Kasumi-1 (cell line): Measurements from ENCODE around the gene LYST.
"Not testable (repeated sequence)": the region's sequence is repeated elsewhere in the genome, so short reads cannot be mapped to it uniquely, and the experiment has no call there.

ENCODE experiments used
- DNase-seq, 2 experiments: peaks; one replicate each; lab custom pipeline; 2025; lab: John Stamatoyannopoulos, UW

Gene LYST

DNA sequence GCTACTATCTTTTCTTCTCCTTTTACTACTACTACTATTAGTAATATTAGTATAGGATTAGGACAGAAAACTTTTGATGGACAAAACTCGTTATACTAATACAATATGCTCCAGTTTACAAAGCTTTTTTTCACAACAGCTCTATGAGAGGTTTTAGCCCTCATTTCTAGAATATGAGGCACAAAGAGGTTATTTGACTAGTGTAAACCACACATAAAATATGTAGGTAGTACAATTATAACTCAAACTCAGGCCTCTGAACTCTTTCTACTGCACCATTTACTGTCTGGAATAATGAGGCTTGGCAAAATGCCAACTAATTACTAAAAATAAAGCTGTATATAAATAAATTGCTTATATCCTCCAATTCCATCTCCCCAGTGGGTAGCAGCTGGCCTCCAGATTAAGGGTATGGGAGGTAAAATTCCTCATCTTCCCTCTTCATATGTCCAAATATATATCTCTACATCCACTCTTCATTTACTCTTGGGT, 99.9 kb downstream of the LYST start:
- no peak for DNase-seq

DNA sequence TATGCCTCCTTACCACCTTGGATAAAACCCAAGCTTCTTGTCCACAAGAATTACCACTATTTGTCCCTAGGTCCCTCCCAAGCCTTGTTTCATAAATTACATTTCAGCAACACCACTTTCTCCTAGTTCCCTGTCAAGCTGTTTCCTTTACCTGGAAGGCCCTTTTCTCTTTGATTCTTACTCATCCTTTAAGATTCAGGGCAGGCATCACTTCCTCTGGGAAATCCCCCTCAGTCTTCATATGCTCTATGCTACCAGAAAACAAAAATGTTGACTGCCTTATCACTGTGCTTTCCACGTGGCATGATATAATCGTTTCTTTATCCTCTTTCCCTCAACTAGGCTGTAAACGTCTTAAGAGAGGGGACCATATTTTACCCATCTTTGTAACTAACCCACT, 102.7 kb downstream of the LYST start:
- no peak for DNase-seq

- DNase-seq: no peak
These were observed 107.4 kb downstream of the LYST start for GRCh38 chr1:235759336-235759735.

DNA sequence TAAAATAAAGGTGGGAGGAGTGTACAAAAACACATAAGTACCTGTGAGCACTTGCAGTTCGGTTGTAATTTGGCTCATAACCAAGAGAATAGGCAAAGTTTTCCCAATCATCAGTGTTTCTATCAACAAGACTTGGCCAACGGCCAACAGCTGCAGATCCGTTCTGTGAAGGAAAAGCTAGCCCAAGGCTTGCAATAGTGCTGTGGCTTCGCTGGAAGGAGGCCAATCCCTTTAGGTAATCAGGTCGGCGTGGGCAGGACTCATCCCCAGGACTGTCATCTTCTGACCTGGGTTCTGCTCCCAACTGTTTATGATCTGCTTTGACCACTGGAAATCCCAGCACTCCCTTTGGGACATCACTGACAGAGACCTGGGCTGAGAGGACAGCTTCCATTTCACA, 107.8 kb downstream of the LYST start:
- DNase-seq: no peak

DNA sequence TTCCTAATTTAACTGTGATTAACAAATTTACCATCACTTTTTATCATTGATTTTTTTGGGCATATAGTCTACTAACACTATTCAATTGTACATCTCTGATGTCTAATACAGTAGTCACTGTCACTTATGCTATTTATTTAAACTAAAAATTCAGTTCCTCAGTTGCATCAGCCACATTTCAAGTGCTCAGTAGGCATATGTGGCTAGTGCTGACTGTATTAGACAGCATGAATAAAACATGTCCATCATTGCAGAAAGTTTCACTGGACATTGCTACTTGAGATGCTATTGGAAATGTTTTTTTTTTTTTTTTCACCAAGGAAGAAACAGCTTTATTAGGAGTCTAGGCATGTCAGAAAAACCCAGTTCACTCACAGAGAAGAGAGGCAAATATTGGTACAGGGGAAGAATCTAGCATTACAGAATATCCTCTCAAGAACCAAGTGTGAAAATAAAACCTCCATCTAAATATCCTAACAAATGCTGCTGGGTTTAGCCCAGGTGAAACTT, 109.1 kb downstream of the LYST start:
- no peak for DNase-seq

DNA sequence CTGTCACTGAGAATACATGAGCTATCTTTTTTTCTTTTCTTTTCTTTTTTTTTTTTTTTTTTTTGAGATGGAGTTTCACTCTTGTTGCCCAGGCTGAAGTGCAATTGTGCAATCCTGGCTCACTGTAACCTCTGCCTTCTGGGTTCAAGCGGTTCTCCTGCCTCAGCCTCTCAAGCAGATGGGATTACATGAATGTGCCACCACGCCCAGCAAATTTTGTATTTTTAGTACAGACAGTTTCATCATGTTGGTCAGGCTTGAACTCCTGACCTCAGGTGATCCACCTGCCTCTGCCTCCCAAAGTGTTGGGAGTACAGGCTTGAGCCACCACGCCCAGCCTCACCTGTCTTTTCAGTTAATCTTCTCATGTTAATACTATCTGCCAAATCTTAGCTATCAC, 112.5 kb downstream of the LYST start:
- not testable (repeated sequence) for DNase-seq

- no peak for DNase-seq
These were observed 116.9 kb downstream of the LYST start for GRCh38 chr1:235749755-235750300.

DNA sequence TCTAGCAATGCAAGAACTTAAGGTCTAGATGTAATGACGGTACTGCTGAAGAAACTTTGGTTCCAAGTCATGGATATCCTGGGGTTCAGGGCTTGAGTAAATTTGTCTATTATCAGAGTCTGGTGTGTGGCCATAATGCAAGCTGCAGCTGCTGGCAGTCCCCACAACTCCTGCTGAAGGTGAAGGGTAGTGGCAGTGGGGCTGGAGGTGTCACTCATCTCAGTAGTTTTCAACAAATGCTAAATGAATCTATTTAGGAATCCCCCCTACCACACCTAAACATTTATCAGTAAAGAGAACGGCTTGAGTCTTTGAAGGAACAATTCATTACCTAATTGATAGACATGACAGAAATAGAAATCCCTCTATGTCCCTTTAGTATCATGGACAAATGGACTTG, 118.0 kb downstream of the LYST start:
- DNase-seq: no peak

DNA sequence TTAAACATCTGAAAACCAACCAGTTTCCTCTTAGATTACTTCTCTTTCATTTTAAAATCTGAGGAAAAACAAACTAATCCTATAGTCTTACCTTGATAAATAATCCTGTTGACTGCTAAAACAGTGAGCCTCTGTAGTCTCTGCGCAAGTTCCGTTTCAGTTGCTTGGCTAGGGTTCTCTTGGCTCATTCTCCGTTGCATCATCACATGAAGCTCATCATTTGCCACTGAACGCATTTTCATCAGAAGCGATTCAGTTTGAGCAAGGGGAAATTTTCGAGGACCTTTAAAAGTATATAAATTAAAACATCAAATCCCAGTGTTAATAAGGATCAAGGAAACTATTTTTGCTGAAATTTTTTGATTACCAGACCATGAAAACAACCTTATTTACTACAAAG, 120.5 kb downstream of the LYST start:
- no peak for DNase-seq

DNA sequence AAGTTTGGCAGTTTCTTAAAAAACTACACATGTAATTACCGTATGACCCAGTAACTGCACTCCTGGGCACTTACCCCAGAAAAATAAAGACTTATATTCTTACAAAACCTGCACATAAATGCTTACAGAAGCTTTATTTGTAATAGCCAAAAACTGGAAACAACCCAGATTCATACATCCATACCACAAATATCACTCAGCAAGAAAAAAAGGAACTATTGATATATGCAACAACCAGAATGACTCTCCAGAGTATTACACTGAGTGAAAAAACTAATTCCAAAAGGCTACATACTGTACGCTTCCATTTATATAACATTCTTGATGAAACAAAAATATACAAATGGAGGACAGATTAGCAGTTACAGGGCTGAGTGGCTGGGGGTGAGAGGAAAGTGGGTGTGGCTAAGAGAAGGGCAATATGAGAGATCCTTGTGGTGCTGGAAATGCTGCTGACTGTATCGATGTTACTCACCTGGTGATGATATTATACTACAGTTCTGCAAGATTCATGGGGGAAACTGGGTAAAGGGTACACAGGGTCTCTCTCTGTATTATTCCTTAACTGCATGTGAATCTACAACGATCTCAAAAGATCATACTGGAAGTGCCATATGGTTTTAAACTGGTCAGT, 121.1 kb downstream of the LYST start:
- DNase-seq: no peak

DNA sequence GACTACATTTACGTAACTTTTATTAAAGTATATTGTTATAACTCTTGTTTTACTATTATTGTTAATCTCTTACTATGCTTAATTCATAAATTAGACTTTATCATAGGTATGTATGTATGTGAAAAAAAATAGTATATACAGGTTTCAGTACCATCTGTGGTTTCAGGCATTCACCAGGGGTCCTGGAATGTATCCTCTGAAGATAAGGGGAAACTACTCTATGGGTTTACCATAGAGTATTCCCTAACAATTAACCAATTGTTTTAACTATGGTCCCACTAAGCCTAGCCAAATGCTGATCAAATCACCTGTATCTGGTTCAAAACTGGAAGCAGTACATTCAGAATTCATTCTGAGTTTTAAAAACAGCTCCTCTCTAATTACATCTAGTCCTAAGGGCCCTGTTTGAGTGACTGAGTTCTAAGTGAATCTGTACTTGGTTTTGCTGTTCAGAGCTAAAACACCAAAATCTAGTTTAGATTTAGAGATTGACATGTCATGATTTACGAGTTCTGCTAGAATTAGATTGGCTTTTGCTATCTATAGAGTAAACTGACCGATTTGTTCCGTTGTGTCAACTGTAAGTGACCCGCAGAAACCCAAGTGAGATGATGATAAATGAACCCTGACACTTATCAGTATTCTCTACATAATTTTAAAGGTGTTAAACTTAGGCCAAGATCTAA, 123.6 kb downstream of the LYST start:
- DNase-seq: no peak

DNA sequence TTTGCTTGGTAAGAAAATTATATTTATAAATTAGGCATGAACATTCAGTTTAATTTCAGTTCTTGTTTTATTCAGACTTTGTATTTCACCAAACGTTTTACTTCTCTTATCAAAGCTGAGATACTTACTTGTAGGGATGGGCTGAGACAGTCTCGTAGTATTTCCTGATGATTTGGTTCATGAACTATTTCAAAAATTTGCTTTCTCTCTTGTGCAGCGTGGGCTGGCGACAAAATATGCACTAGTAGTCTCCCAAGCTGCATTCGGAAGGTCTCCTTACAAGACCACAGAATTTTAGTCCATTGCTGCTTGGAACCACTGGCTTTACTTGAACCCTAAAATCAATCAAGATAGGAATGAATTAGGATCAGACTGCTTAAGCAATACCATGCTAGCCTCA, 125.4 kb downstream of the LYST start:
- DNase-seq: no peak

DNA sequence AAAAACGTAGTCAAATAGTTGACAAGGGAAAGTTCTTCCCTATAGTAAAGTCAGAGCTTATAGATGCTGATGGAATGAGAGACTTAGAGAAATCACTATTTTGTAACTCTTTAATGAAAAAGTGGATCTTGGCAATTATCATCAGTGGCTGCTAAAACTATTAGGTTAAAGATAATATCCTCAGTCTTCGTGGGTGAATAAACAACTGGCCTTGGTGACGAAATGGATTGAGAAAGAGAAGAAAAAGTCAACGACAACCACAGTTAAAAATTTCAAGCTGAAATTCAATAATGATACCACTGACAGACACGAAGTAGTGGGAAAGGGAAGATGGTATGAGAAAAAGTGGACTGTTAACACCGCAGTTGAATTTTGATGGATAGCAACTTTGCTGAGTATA, 127.1 kb downstream of the LYST start:
- DNase-seq: no peak

DNA sequence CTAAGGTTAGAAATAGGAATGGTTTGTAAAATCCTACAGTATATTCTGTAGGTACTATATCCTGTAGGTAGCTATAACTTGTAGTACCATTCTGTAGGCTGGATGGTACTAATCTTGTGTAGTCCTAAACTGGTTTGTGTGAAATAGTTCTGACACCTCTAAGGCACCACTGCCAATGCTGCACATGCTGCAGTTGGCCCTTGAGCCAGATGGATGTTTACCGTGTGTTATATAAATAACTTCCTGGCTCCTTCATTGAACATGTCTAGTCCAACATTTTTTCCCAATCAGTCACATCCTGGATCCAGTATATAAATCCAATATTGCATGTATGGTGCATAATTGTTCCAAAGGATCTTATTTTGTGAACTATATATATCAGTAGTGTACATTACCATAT, 127.6 kb downstream of the LYST start:
- DNase-seq: no peak

GRCh38 chr1:235737751-235738150, 129.0 kb downstream of the LYST start:
- DNase-seq: no peak

DNA sequence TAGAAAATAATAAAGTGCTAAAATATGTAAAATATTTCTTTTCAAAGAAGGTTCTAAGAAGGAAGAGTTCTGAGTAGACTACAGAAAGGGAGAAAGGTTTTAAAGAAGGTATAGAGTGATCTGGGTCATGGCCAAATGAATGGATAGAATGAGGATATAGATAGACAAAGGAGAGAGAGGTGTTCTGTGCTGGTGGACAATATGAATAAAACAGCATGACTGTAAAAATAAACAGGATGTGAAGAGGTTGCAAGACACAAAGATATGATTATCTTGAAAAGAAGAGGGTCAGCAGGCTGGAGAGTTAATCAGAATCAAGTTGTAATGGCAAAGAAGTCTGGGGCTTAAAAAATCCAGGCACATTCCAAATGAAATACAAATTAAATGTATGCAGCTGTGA, 130.4 kb downstream of the LYST start:
- no peak for DNase-seq

DNA sequence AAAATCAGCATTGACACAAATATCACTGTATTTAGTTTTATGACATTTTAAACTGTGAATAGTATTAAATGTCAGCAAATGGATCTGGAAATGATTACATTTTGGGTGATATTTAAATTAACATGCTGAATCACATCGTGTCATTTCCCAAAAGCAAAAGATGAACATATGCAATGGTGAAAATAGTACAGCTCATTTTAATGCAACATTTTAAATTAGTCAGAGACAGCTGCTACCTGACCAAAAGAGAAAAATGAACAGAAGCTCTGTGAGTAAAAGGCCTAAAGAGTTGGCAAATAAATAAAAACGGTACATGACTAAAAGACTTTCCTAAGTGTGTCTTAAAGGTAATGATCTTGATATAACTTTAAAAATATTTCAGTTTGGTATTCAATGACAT, 131.1 kb downstream of the LYST start:
- DNase-seq: no peak

- no peak for DNase-seq
These were observed 132.4 kb downstream of the LYST start for GRCh38 chr1:235734335-235734734.

DNA sequence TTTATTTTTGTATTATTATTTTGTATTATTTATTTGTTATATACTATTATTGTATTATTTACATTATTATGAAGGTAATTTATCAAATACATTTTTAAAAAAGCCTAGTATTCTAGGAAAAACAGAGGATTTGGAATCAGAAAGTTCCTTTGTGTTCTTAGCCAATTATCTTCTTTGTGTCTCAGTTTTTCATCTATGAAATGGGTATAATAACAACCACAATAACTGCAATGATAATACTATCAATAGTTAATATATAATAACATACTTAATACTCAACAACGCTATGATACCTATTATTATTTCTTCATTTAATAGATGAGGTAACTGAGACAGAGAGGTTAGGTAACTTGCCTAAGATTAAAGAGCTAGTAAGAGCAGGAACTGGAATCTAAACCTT, 136.7 kb downstream of the LYST start:
- DNase-seq: no peak

DNA sequence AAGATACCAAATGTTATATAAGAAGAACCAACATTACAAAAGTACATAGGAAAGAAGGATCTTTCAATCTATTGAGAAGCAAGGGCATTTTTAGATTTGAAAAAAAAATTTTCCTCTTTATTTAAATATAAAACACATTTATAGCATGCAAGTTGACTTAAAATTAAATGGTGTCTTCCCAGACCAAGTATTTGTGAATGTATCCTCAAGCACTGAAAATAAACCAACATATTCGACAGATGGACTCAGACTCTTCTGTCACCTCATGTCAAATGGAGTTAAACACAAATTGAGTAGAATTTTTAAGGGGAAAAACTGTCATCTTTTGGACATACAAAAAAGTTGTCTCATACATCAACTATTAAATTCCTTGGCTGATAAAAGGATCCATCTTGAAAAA, 140.1 kb downstream of the LYST start:
- no peak for DNase-seq

- no peak for DNase-seq
These were observed 141.3 kb downstream of the LYST start for GRCh38 chr1:235725434-235725833.

DNA sequence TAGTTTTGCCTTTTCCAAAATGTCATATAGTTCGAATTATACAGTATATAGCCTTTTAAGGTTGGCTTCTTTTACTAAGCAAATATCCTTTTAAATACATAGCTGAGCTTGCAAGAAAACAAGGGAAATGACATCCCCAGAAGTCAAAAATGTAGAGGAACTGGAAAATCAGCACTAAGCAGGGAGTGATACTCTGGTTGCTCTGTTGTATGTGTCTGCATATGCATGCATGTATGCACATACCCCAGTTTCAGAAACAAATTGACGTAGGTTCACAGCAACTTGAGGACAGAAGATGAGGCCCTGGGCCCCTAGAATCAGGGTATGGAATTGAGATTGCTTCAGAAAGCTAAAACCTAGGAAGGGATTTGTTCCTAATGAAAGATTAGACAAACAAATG, 142.0 kb downstream of the LYST start:
- DNase-seq: no peak

GRCh38 chr1:235722858-235723257, 143.8 kb downstream of the LYST start:
- no peak for DNase-seq
